ENCODE measurements around the gene AKAP1. TPM values are rescaled to one million over a fixed set of nuclear protein-coding genes. Genes with fewer than 3 reads are reported as not detected.
A peak's percentile ranks its signal among the peaks of the same experiment; 100 is the strongest.

Gene AKAP1
- total RNA-seq, 1 donor from 2014 or later: 24.6 TPM

GRCh38 chr17:57133486-57133885 lies 48.4 kb downstream of the AKAP1 start:
- Mint-ChIP-seq H3K36me3 (ENCODE audit: low read depth, unreplicated experiment) (no peaks in the 10 kb centered on the region), H3K4me3 (ENCODE audit: unreplicated experiment) (no peak overlapping the region), H3K4me1 (ENCODE audit: unreplicated experiment) (peaks cover 29% of the 10 kb centered on the region), H3K9me3 (ENCODE audit: unreplicated experiment) (no peaks in the 10 kb centered on the region), H3K27ac (ENCODE audit: unreplicated experiment) (no peak overlapping the region), H3K27me3 (ENCODE audit: unreplicated experiment) (peaks cover 1% of the 10 kb centered on the region)
- no peak for TF ChIP-seq CTCF (IDR thresholded peaks at IDR 0.05; ENCODE audit: unreplicated experiment)
- DNase-seq (ENCODE audit: low spot score): no peak

GRCh38 chr17:57135026-57135788 lies 50.2 kb downstream of the AKAP1 start:
- no peak for TF ChIP-seq CTCF (IDR thresholded peaks at IDR 0.05; ENCODE audit: unreplicated experiment)
- Mint-ChIP-seq H3K9me3 (ENCODE audit: unreplicated experiment) (no peaks in the 10 kb centered on the region), H3K36me3 (ENCODE audit: low read depth, unreplicated experiment) (no peaks in the 10 kb centered on the region), H3K27me3 (ENCODE audit: unreplicated experiment) (peaks cover 1% of the 10 kb centered on the region), H3K4me1 (ENCODE audit: unreplicated experiment) (peaks cover 29% of the 10 kb centered on the region), H3K4me3 (ENCODE audit: unreplicated experiment) (no peak overlapping the region), H3K27ac (ENCODE audit: unreplicated experiment) (peak overlapping the region; percentile 21)
- DNase-seq (ENCODE audit: low spot score): no peak

- Mint-ChIP-seq H3K36me3 (ENCODE audit: low read depth, unreplicated experiment) (no peaks in the 10 kb centered on the region), H3K9me3 (ENCODE audit: unreplicated experiment) (no peaks in the 10 kb centered on the region), H3K27ac (ENCODE audit: unreplicated experiment) (peak overlapping the region; percentile 21), H3K4me3 (ENCODE audit: unreplicated experiment) (no peak overlapping the region), H3K27me3 (ENCODE audit: unreplicated experiment) (peaks cover under 1% of the 10 kb centered on the region), H3K4me1 (ENCODE audit: unreplicated experiment) (peaks cover 29% of the 10 kb centered on the region)
- no peak for TF ChIP-seq CTCF (IDR thresholded peaks at IDR 0.05; ENCODE audit: unreplicated experiment)
- DNase-seq (ENCODE audit: low spot score): peak; percentile 19
Measured at GRCh38 chr17:57135789-57136291, 50.8 kb downstream of the AKAP1 start.

GRCh38 chr17:57136355-57136754 lies 51.3 kb downstream of the AKAP1 start:
- TF ChIP-seq CTCF (IDR thresholded peaks at IDR 0.05; ENCODE audit: unreplicated experiment): no peak

More at GRCh38 chr17:57136355-57136754, 51.3 kb downstream of the AKAP1 start:
- Mint-ChIP-seq H3K27ac (ENCODE audit: unreplicated experiment) (no peak overlapping the region), H3K9me3 (ENCODE audit: unreplicated experiment) (no peaks in the 10 kb centered on the region), H3K27me3 (ENCODE audit: unreplicated experiment) (no peaks in the 10 kb centered on the region), H3K4me3 (ENCODE audit: unreplicated experiment) (no peak overlapping the region), H3K4me1 (ENCODE audit: unreplicated experiment) (peaks cover 27% of the 10 kb centered on the region), H3K36me3 (ENCODE audit: low read depth, unreplicated experiment) (no peaks in the 10 kb centered on the region)
- no peak for DNase-seq (ENCODE audit: low spot score)

Measured in endothelial cell (in vitro differentiated cells).